Lower leg skin (tissue), 3 donors: Measurements from ENCODE around the gene RAPGEF4.

Experiments used
- CTCF ChIP-seq, 3 donors: fragments of 450-650 bp; IDR thresholded peaks; one replicate each; pipeline ENCODE4 v1.5.1; 2016; ENCODE audit warnings: antibody characterized with exemption in 3 of 3, mild to moderate bottlenecking in 3 of 3, moderate library complexity in 2 of 3
- POLR2A ChIP-seq, 2 donors: fragments of 450-650 bp; IDR thresholded peaks; one replicate each; pipeline ENCODE4 v1.6.1; 2016 to 2017; ENCODE audit warnings: antibody characterized with exemption in 2 of 2, mild to moderate bottlenecking in 1 of 2, moderate library complexity in 1 of 2

DNA sequence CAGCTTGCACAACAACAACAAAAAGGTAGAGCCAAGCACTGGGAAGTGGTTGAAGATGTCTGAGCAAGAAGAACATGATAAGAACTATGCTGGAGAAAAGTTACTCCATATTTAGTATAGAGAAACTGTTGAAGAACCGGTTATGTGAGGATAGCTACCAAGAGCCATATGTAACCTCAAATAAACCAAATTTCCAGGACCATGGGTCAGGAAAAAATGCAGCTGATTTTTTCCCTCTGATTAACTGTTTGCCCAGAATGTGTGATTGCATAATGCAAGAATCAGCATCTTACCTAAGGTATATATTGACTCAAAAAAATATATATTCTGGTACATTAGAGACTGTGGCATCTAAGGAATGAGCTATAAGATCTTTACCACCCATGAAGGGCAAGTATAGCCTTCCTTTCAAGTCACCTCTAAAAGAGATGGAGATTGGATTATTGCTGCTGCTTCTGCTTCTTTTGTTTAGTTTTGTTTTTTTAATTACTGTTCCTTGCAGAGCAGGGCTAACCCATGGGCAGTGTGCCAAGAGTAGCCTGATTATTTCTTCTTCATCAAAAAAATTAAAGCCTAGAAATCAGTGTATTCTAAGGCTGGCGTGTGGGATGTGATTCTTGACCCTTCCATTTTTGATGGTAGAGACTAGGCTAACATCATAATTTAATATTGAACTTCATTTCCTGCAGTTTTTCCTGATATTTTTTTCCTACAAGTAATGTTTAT lies 263.1 kb downstream of the RAPGEF4 start:
- no peak for TF ChIP-seq CTCF (IDR thresholded peaks at IDR 0.05)
- no peak for TF ChIP-seq POLR2A (IDR thresholded peaks at IDR 0.05)
